ENCODE data around the gene FBLN2. TPM values are rescaled to one million over a fixed set of nuclear protein-coding genes. Genes with fewer than 3 reads are reported as not detected.

Gene FBLN2
- total and polyA plus RNA-seq, 4 donors, result 4.3 to 43.4 (median 21.1) TPM

GRCh38 chr3:13642597-13642996, 93.7 kb downstream of the FBLN2 start:
- no peak for DNase-seq
- no peak overlapping the region for H3K4me3 ChIP-seq
- TF ChIP-seq, protein P1, sequence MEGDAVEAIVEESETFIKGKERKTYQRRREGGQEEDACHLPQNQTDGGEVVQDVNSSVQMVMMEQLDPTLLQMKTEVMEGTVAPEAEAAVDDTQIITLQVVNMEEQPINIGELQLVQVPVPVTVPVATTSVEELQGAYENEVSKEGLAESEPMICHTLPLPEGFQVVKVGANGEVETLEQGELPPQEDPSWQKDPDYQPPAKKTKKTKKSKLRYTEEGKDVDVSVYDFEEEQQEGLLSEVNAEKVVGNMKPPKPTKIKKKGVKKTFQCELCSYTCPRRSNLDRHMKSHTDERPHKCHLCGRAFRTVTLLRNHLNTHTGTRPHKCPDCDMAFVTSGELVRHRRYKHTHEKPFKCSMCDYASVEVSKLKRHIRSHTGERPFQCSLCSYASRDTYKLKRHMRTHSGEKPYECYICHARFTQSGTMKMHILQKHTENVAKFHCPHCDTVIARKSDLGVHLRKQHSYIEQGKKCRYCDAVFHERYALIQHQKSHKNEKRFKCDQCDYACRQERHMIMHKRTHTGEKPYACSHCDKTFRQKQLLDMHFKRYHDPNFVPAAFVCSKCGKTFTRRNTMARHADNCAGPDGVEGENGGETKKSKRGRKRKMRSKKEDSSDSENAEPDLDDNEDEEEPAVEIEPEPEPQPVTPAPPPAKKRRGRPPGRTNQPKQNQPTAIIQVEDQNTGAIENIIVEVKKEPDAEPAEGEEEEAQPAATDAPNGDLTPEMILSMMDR (IDR thresholded peaks at IDR 0.05; ENCODE audit: control extremely low read depth, extremely low read depth), result no peak
- no peak for ATAC-seq (ENCODE audit: insufficient read depth, low FRiP score)
- WGBS, 2 donors, result 83 to 92% methylated on average over 6 of the region's 6 CpGs
- H3K27ac ChIP-seq (ENCODE audit: low read depth in 1 of 2, low read length in 1 of 2), result no peak overlapping the region
- no peak overlapping the region for H3K9ac ChIP-seq (ENCODE audit: insufficient read depth in 1 of 2, low read length in 2 of 2)
- no peaks in the 10 kb centered on the region for H3K36me3 ChIP-seq (ENCODE audit: control insufficient read depth in 4 of 4, insufficient read depth in 4 of 4, low read length in 4 of 4)
- peaks cover 0 to 4% (median 0%) of the 10 kb centered on the region in 5 donors for H3K4me1 ChIP-seq (ENCODE audit: control insufficient read depth in 5 of 5, insufficient read depth in 5 of 5, low read length in 5 of 5)
- H3K27me3 ChIP-seq (ENCODE audit: control insufficient read depth in 3 of 3, insufficient read depth in 3 of 3, low read length in 2 of 3), result peaks cover 0 to 3% (median 0%) of the 10 kb centered on the region in 3 donors
- H3K9me3 ChIP-seq (ENCODE audit: control insufficient read depth in 4 of 4, insufficient read depth in 3 of 4, low read length in 3 of 4), result no peaks in the 10 kb centered on the region

GRCh38 chr3:13644341-13645117, 95.6 kb downstream of the FBLN2 start:
- no peak for ATAC-seq (ENCODE audit: insufficient read depth, low FRiP score)
- 88 to 91% methylated on average over 4 of the region's 4 CpGs for WGBS, 2 donors
- TF ChIP-seq, protein P1 (IDR thresholded peaks at IDR 0.05; ENCODE audit: control extremely low read depth, extremely low read depth), result no peak

GRCh38 chr3:13645801-13646637, 97.1 kb downstream of the FBLN2 start:
- Histone ChIP-seq H3K27me3 (ENCODE audit: control insufficient read depth in 3 of 3, insufficient read depth in 3 of 3, low read length in 2 of 3) (peaks cover 0 to 3% (median 0%) of the 10 kb centered on the region in 3 donors), H3K4me1 (ENCODE audit: control insufficient read depth in 5 of 5, insufficient read depth in 5 of 5, low read length in 5 of 5) (peaks cover 0 to 10% (median 0%) of the 10 kb centered on the region in 5 donors), H3K4me3 (no peak overlapping the region), H3K9ac (ENCODE audit: insufficient read depth in 1 of 2, low read length in 2 of 2) (no peak overlapping the region), H3K36me3 (ENCODE audit: control insufficient read depth in 4 of 4, insufficient read depth in 4 of 4, low read length in 4 of 4) (no peaks in the 10 kb centered on the region), H3K27ac (ENCODE audit: low read depth in 1 of 2, low read length in 1 of 2) (no peak overlapping the region), H3K9me3 (ENCODE audit: control insufficient read depth in 4 of 4, insufficient read depth in 3 of 4, low read length in 3 of 4) (no peaks in the 10 kb centered on the region)
- WGBS, 2 donors, result 77 to 85% methylated on average over 9 of the region's 9 CpGs
- ATAC-seq (ENCODE audit: insufficient read depth, low FRiP score) (no peak), DNase-seq (no peak)
- TF ChIP-seq, protein P1 (IDR thresholded peaks at IDR 0.05; ENCODE audit: control extremely low read depth, extremely low read depth), result no peak

More at GRCh38 chr3:13644341-13645117, 95.6 kb downstream of the FBLN2 start:
- peaks cover 0 to 3% (median 0%) of the 10 kb centered on the region in 3 donors for H3K27me3 ChIP-seq (ENCODE audit: control insufficient read depth in 3 of 3, insufficient read depth in 3 of 3, low read length in 2 of 3)
- H3K4me1 ChIP-seq (ENCODE audit: control insufficient read depth in 5 of 5, insufficient read depth in 5 of 5, low read length in 5 of 5), result peaks cover 0 to 10% (median 0%) of the 10 kb centered on the region in 5 donors
- DNase-seq, result no peak
- H3K27ac ChIP-seq (ENCODE audit: low read depth in 1 of 2, low read length in 1 of 2), result no peak overlapping the region
- no peak overlapping the region for H3K4me3 ChIP-seq
- H3K9ac ChIP-seq (ENCODE audit: insufficient read depth in 1 of 2, low read length in 2 of 2), result no peak overlapping the region
- H3K9me3 ChIP-seq (ENCODE audit: control insufficient read depth in 4 of 4, insufficient read depth in 3 of 4, low read length in 3 of 4), result no peaks in the 10 kb centered on the region
- H3K36me3 ChIP-seq (ENCODE audit: control insufficient read depth in 4 of 4, insufficient read depth in 4 of 4, low read length in 4 of 4), result no peaks in the 10 kb centered on the region

All from lung (tissue), 12 donors.